GM19397 (cell line): ENCODE results near the gene WNT9A.
"Not testable (repeated sequence)": the region's sequence is repeated elsewhere in the genome, so short reads cannot be mapped to it uniquely, and the experiment has no call there.

ENCODE experiments used
- ATAC-seq: cut with Tn5 transposase; IDR thresholded peaks from one replicate; pipeline ENCODE4 v1.9.1; 2021; ENCODE audit warnings: mild to moderate bottlenecking, moderate library complexity; ENCODE audit not compliant: unreplicated experiment

The WNT9A gene

GRCh38 chr1:227947676-227948492 lies at the start of gene WNT9A:
TSS of gene WNT9A (minus strand) at chr1:227947932. CDS start at chr1:227947887, 45 bp downstream.
- ATAC-seq = no peak

GRCh38 chr1:227996187-227996950 lies 48.6 kb upstream of the WNT9A start:
- no peak for ATAC-seq

- ATAC-seq = no peak
Measured at GRCh38 chr1:227994632-227995300, 47.0 kb upstream of the WNT9A start.

- ATAC-seq = no peak
Measured at GRCh38 chr1:227987181-227987580, 39.4 kb upstream of the WNT9A start.

GRCh38 chr1:227975583-227976283 lies 28.0 kb upstream of the WNT9A start:
- not testable (repeated sequence) for ATAC-seq

- not testable (repeated sequence) for ATAC-seq
Measured at GRCh38 chr1:227973724-227974288, 26.1 kb upstream of the WNT9A start.

GRCh38 chr1:227972843-227973374 lies 25.2 kb upstream of the WNT9A start:
- not testable (repeated sequence) for ATAC-seq

- not testable (repeated sequence) for ATAC-seq
Measured at GRCh38 chr1:227972283-227972679, 24.5 kb upstream of the WNT9A start.

GRCh38 chr1:227971643-227972282 lies 24.0 kb upstream of the WNT9A start:
- not testable (repeated sequence) for ATAC-seq

GRCh38 chr1:227971216-227971615 lies 23.5 kb upstream of the WNT9A start:
- not testable (repeated sequence) for ATAC-seq

- not testable (repeated sequence) for ATAC-seq
Measured at GRCh38 chr1:227970076-227970995, 22.6 kb upstream of the WNT9A start.

- not testable (repeated sequence) for ATAC-seq
Measured at GRCh38 chr1:227967815-227968214, 20.1 kb upstream of the WNT9A start.

GRCh38 chr1:227966733-227967132 lies 19.0 kb upstream of the WNT9A start:
- not testable (repeated sequence) for ATAC-seq

GRCh38 chr1:227961651-227962466 lies 14.1 kb upstream of the WNT9A start:
- no peak for ATAC-seq

GRCh38 chr1:227959325-227959860 lies 11.7 kb upstream of the WNT9A start:
- no peak for ATAC-seq

- ATAC-seq = no peak
Measured at GRCh38 chr1:227958617-227959324, 11.0 kb upstream of the WNT9A start.

GRCh38 chr1:227955808-227956207 lies 8.1 kb upstream of the WNT9A start:
- ATAC-seq = no peak
